Peyer's patch (tissue), 4 donors: ENCODE data around the gene ANKRD40CL.

Experiments used
- CTCF ChIP-seq, 6 experiments: fragments of 450-650 bp in 4 of 6; fragments of 200-600 bp in 2 of 6; sonication (generic) in 1 of 6; IDR thresholded peaks; one replicate each; pipeline ENCODE4 v1.5.1; 2017 to 2019; ENCODE audit warnings: antibody characterized with exemption in 6 of 6, mild to moderate bottlenecking in 3 of 6, moderate library complexity in 1 of 6
- POLR2A ChIP-seq, 2 donors: fragments of 450-650 bp; IDR thresholded peaks; one replicate each; pipeline ENCODE4 v1.5.1; 2017; ENCODE audit warnings: antibody characterized with exemption in 2 of 2, mild to moderate bottlenecking in 2 of 2, moderate library complexity in 2 of 2

GRCh38 chr17:50803676-50804075 lies 36.4 kb upstream of the ANKRD40CL start:
- no peak for TF ChIP-seq CTCF (IDR thresholded peaks at IDR 0.05)
- no peak for TF ChIP-seq POLR2A (IDR thresholded peaks at IDR 0.05)
